Keratinocyte (primary cell): ENCODE measurements around the gene RELA. TPM values are rescaled to one million over a fixed set of nuclear protein-coding genes. Genes with fewer than 3 reads are reported as not detected.

Experiments used
- DNase-seq: peaks from one replicate; pipeline ENCODE4 v3.0.0-alpha.2; 2011; ENCODE audit warnings: low read depth, missing footprints, low spot score
- FAIRE-seq: peaks from 2 replicates; lab custom pipeline; 2011; peaks lifted over from hg19 to GRCh38; lab: Jason Lieb, UNC
- H2AFZ ChIP-seq: 2 replicates; pipeline ENCODE4 v1.6.0; 2012; ENCODE audit warnings: low read length, control low read depth, inconsistent platforms; ENCODE audit not compliant: control insufficient read depth
- H3K27ac ChIP-seq: 2 replicates; pipeline ENCODE4 v1.5.1; 2011; ENCODE audit warnings: low read length; ENCODE audit not compliant: control insufficient read depth, insufficient read depth
- H3K27me3 ChIP-seq: 3 replicates; pipeline ENCODE4 v1.6.0; 2011; ENCODE audit warnings: low read length; ENCODE audit not compliant: control insufficient read depth, insufficient read depth; ENCODE audit errors: extremely low read depth
- H3K36me3 ChIP-seq, 2 experiments: 2 replicates in 1 of 2; 3 replicates in 1 of 2; pipeline ENCODE4 v1.5.1; 2011; ENCODE audit warnings: low read length in 2 of 2, mild to moderate bottlenecking in 1 of 2; ENCODE audit not compliant: control insufficient read depth in 2 of 2, insufficient read depth in 2 of 2; ENCODE audit errors: extremely low read depth in 1 of 2
- H3K4me1 ChIP-seq: 3 replicates; pipeline ENCODE4 v1.5.1; 2011; ENCODE audit warnings: low read length; ENCODE audit not compliant: control insufficient read depth, insufficient read depth; ENCODE audit errors: extremely low read depth
- H3K4me2 ChIP-seq: 3 replicates; pipeline ENCODE4 v1.6.0; 2011; ENCODE audit warnings: low read depth, low read length; ENCODE audit not compliant: control insufficient read depth, insufficient read depth; ENCODE audit errors: extremely low read depth
- H3K4me3 ChIP-seq, 3 experiments: fragments of 200-600 bp in 1 of 3; sonication (generic) in 1 of 3; 2 replicates in 2 of 3; 3 replicates in 1 of 3; pipeline ENCODE4 v1.5.1; 2011 to 2016; ENCODE audit warnings: low read length in 3 of 3, mild to moderate bottlenecking in 3 of 3, control low read depth in 2 of 3, inconsistent platforms in 1 of 3, low read depth in 1 of 3, mixed read lengths in 1 of 3, mixed run types in 1 of 3, moderate library complexity in 1 of 3; ENCODE audit not compliant: control insufficient read depth in 2 of 3, insufficient read depth in 2 of 3; ENCODE audit errors: extremely low read depth in 1 of 3
- H3K79me2 ChIP-seq: 2 replicates; pipeline ENCODE4 v1.6.0; 2012; ENCODE audit warnings: low read length; ENCODE audit not compliant: control insufficient read depth, insufficient read depth
- H3K9ac ChIP-seq: 3 replicates; pipeline ENCODE4 v1.6.0; 2011; ENCODE audit warnings: low read length; ENCODE audit not compliant: control insufficient read depth, insufficient read depth; ENCODE audit errors: extremely low read depth
- H3K9me1 ChIP-seq: 3 replicates; pipeline ENCODE4 v1.6.0; 2011; ENCODE audit warnings: low read length; ENCODE audit not compliant: control insufficient read depth, insufficient read depth; ENCODE audit errors: extremely low read depth
- H3K9me3 ChIP-seq: 2 replicates; pipeline ENCODE4 v1.5.1; 2012; ENCODE audit warnings: low read depth, low read length; ENCODE audit not compliant: control insufficient read depth
- H4K20me1 ChIP-seq: 3 replicates; pipeline ENCODE4 v1.6.0; 2011; ENCODE audit warnings: low read length; ENCODE audit not compliant: control insufficient read depth, insufficient read depth; ENCODE audit errors: extremely low read depth
- EZH2 ChIP-seq: IDR thresholded peaks from one replicate; pipeline ENCODE4 v1.6.1; 2012; ENCODE audit warnings: inconsistent platforms, mild to moderate bottlenecking, low read length, moderate library complexity
- dilution Hi-C: fragments of 300-500 bp; cut with MboI; formaldehyde crosslinking; loops from one replicate; pipeline ENCODE4 v1.7.0; 2020; ENCODE audit warnings: low sequenced_read_pairs; ENCODE audit not compliant: extremely low pct_ligation_motif_present
- polyA plus RNA-seq, 5 experiments: library from polyadenylated mRNA; depleted of rRNA in 3 of 5; stranded (reverse) in 3 of 5; stranded (forward) in 1 of 5; unstranded in 1 of 5; fragments of >200 nt; gene quantifications; 1 replicate in 1 of 5; 2 replicates in 3 of 5; 3 replicates in 1 of 5; pipeline versions ENCODE4 v1.2.1 to v1.2.3, GENCODE V29; 2011 to 2012; ENCODE audit warnings: missing spikeins in 2 of 5, low read depth in 1 of 5, low replicate concordance in 1 of 5
- TF ChIP-seq, protein P1 (sequence below), 3 experiments: IDR thresholded peaks in 1 of 3; conservative IDR thresholded peaks in 1 of 3; optimal IDR thresholded peaks in 1 of 3; 2 replicates in 2 of 3; 3 replicates in 1 of 3; pipeline versions ENCODE3 to v1.5.1; 2011; ENCODE audit warnings: low read length in 3 of 3, mild to moderate bottlenecking in 3 of 3, moderate library complexity in 2 of 3, control low read depth in 1 of 3, inconsistent platforms in 1 of 3; ENCODE audit not compliant: insufficient read depth in 2 of 3; ENCODE audit errors: extremely low read depth in 1 of 3

The RELA gene
- polyA plus RNA-seq, 1 donor (not counting 4 experiments of a cell fraction or from before 2014, with no cell fraction given) = 20.4 TPM

GRCh38 chr11:65633390-65634108 lies 29.2 kb downstream of the RELA start:
- dilution Hi-C loops = no loop called here
- H3K36me3 ChIP-seq = peaks cover 49 to 55% of the 10 kb centered on the region in 2 experiments

DNA sequence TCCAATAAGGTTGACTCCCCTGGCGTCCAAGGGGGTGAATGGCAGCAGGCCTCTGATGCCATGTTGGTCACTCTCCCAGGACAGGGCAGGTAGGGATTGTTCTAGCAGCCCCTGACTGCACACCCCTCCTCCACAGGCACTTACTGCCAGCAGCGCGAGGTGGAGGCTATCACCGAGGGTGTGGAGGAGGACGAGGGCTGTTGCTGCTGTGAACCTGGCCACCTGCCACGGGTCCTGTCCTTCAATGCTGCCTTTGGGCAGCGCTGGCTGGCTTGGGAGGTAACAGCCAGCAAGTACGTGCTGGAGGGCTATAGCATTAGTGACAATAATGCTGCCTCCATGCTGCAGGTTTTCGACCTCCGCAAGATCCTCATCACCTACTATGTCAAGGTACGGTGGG lies 32.5 kb downstream of the RELA start:
- no peaks in the 10 kb centered on the region for H4K20me1 ChIP-seq
- DNase-seq (no peak), FAIRE-seq (no peak)
- H3K9ac ChIP-seq = no peak overlapping the region
- H2AFZ ChIP-seq = no peak overlapping the region
- dilution Hi-C loops = no loop called here
- H3K27me3 ChIP-seq = no peaks in the 10 kb centered on the region
- no peaks in the 10 kb centered on the region for H3K4me1 ChIP-seq
- no peaks in the 10 kb centered on the region for H3K79me2 ChIP-seq
- TF ChIP-seq, protein P1, sequence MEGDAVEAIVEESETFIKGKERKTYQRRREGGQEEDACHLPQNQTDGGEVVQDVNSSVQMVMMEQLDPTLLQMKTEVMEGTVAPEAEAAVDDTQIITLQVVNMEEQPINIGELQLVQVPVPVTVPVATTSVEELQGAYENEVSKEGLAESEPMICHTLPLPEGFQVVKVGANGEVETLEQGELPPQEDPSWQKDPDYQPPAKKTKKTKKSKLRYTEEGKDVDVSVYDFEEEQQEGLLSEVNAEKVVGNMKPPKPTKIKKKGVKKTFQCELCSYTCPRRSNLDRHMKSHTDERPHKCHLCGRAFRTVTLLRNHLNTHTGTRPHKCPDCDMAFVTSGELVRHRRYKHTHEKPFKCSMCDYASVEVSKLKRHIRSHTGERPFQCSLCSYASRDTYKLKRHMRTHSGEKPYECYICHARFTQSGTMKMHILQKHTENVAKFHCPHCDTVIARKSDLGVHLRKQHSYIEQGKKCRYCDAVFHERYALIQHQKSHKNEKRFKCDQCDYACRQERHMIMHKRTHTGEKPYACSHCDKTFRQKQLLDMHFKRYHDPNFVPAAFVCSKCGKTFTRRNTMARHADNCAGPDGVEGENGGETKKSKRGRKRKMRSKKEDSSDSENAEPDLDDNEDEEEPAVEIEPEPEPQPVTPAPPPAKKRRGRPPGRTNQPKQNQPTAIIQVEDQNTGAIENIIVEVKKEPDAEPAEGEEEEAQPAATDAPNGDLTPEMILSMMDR (optimal IDR thresholded peaks at IDR 0.05 in 1 of 3, IDR thresholded peaks at IDR 0.05 in 1 of 3, conservative IDR thresholded peaks at IDR 0.05 in 1 of 3; ENCODE audit: extremely low read depth in 1 of 3, insufficient read depth in 2 of 3, low read length in 3 of 3) = no peak
- no peak for TF ChIP-seq EZH2
- no peak overlapping the region for H3K4me2 ChIP-seq
- peaks cover 57 to 62% of the 10 kb centered on the region in 2 experiments for H3K36me3 ChIP-seq
- H3K4me3 ChIP-seq = no peak overlapping the region
- no peak overlapping the region for H3K27ac ChIP-seq
- no peaks in the 10 kb centered on the region for H3K9me1 ChIP-seq
- no peaks in the 10 kb centered on the region for H3K9me3 ChIP-seq

More at GRCh38 chr11:65633390-65634108, 29.2 kb downstream of the RELA start:
- H3K9me1 ChIP-seq = no peaks in the 10 kb centered on the region
- H4K20me1 ChIP-seq = peaks cover 4% of the 10 kb centered on the region
- H3K9ac ChIP-seq = no peak overlapping the region
- DNase-seq (no peak), FAIRE-seq (no peak)
- H3K27me3 ChIP-seq = no peaks in the 10 kb centered on the region
- H3K4me3 ChIP-seq = no peak overlapping the region
- H3K4me2 ChIP-seq = no peak overlapping the region
- H2AFZ ChIP-seq = no peak overlapping the region
- no peak overlapping the region for H3K27ac ChIP-seq
- no peaks in the 10 kb centered on the region for H3K79me2 ChIP-seq
- TF ChIP-seq, protein P1 (optimal IDR thresholded peaks at IDR 0.05 in 1 of 3, IDR thresholded peaks at IDR 0.05 in 1 of 3, conservative IDR thresholded peaks at IDR 0.05 in 1 of 3; ENCODE audit: extremely low read depth in 1 of 3, insufficient read depth in 2 of 3, low read length in 3 of 3) = no peak
- TF ChIP-seq EZH2 = no peak
- peaks cover 5% of the 10 kb centered on the region for H3K4me1 ChIP-seq
- no peaks in the 10 kb centered on the region for H3K9me3 ChIP-seq
